CD14-positive monocyte (primary cell): ENCODE measurements around the gene MPDZ. TPM values are rescaled to one million over a fixed set of nuclear protein-coding genes. Genes with fewer than 3 reads are reported as not detected.

Experiments
- DNase-seq, 3 donors: peaks; one replicate each; pipeline ENCODE4 v3.0.0-alpha.2; 2011 to 2022
- H2AFZ ChIP-seq: 2 replicates; pipeline ENCODE4 v1.6.0; 2012; ENCODE audit warnings: mild to moderate bottlenecking, low read depth, low read length, inconsistent platforms; ENCODE audit not compliant: insufficient read depth, poor library complexity, severe bottlenecking
- H3K27ac ChIP-seq, 2 donors: 1 replicate in 1 of 2; 2 replicates in 1 of 2; pipeline ENCODE4 v1.5.1; 2012 to 2013; ENCODE audit warnings: low read length in 2 of 2, control low read depth in 1 of 2, inconsistent platforms in 1 of 2, low read depth in 1 of 2, mild to moderate bottlenecking in 1 of 2
- H3K27me3 ChIP-seq, 2 donors: one replicate each; pipeline versions ENCODE4 v1.6.0 to v1.6.1; 2011 to 2013; ENCODE audit warnings: low read length in 2 of 2; ENCODE audit not compliant: control insufficient read depth in 2 of 2, insufficient read depth in 2 of 2
- H3K36me3 ChIP-seq, 2 donors: replicated peaks in 1 of 2; 1 replicate in 1 of 2; 2 replicates in 1 of 2; pipeline versions ENCODE4 v1.5.1 to v1.6.1; 2012 to 2013; ENCODE audit warnings: low read length in 2 of 2, control low read depth in 1 of 2, inconsistent platforms in 1 of 2, mild to moderate bottlenecking in 1 of 2; ENCODE audit not compliant: insufficient read depth in 2 of 2, control insufficient read depth in 1 of 2
- H3K4me1 ChIP-seq, 2 donors: 1 replicate in 1 of 2; 2 replicates in 1 of 2; pipeline versions ENCODE4 v1.5.1 to v1.6.1; 2012 to 2013; ENCODE audit warnings: low read length in 2 of 2, control low read depth in 1 of 2, inconsistent platforms in 1 of 2, mild to moderate bottlenecking in 1 of 2, moderate library complexity in 1 of 2; ENCODE audit not compliant: insufficient read depth in 2 of 2, control insufficient read depth in 1 of 2
- H3K4me2 ChIP-seq: replicated peaks from 2 replicates; pipeline ENCODE3; 2012; ENCODE audit warnings: low read length, moderate library complexity, mild to moderate bottlenecking; ENCODE audit not compliant: poor library complexity, severe bottlenecking; ENCODE audit errors: extremely low read depth
- H3K4me3 ChIP-seq, 3 experiments: fragments of 200-600 bp in 1 of 3; sonication (generic) in 1 of 3; replicated peaks in 1 of 3; 1 replicate in 2 of 3; 2 replicates in 1 of 3; pipeline ENCODE4 v1.5.1; 2011 to 2013; ENCODE audit warnings: low read length in 3 of 3, mild to moderate bottlenecking in 3 of 3, control low read depth in 2 of 3, low read depth in 2 of 3, inconsistent platforms in 1 of 3, moderate library complexity in 1 of 3
- H3K79me2 ChIP-seq: 2 replicates; pipeline ENCODE4 v1.6.0; 2012; ENCODE audit warnings: mild to moderate bottlenecking, control low read depth, inconsistent platforms, low read length, moderate library complexity; ENCODE audit not compliant: insufficient read depth
- H3K9ac ChIP-seq: 2 replicates; pipeline ENCODE4 v1.6.0; 2017; ENCODE audit warnings: low read length, mild to moderate bottlenecking; ENCODE audit not compliant: insufficient read depth, poor library complexity, severe bottlenecking
- H3K9me3 ChIP-seq, 2 donors: replicated peaks in 1 of 2; 1 replicate in 1 of 2; 2 replicates in 1 of 2; pipeline versions ENCODE4 v1.5.1 to v1.6.1; 2012 to 2013; ENCODE audit warnings: low read length in 2 of 2, control low read depth in 1 of 2; ENCODE audit not compliant: control insufficient read depth in 1 of 2, insufficient read depth in 1 of 2
- H4K20me1 ChIP-seq: 2 replicates; pipeline ENCODE4 v1.6.0; 2012; ENCODE audit warnings: mild to moderate bottlenecking, low read length, control low read depth, moderate library complexity; ENCODE audit not compliant: insufficient read depth
- H3K27ac Mint-ChIP-seq, 7 donors: one replicate each; pipeline ENCODE4 v1.8.0; 2020; ENCODE audit warnings: mild to moderate bottlenecking in 7 of 7, mixed read lengths in 7 of 7, moderate library complexity in 6 of 7, inconsistent platforms in 2 of 7
- H3K27me3 Mint-ChIP-seq, 3 donors: one replicate each; pipeline ENCODE4 v1.8.0; 2021 to 2022; ENCODE audit warnings: low read depth in 3 of 3, mild to moderate bottlenecking in 3 of 3, mixed read lengths in 3 of 3, moderate library complexity in 3 of 3, inconsistent platforms in 1 of 3
- H3K36me3 Mint-ChIP-seq, 2 donors: one replicate each; pipeline ENCODE4 v1.8.0; 2020; ENCODE audit warnings: mixed read lengths in 2 of 2, inconsistent platforms in 1 of 2, mild to moderate bottlenecking in 1 of 2
- H3K4me1 Mint-ChIP-seq: one replicate; pipeline ENCODE4 v1.8.0; 2020; ENCODE audit warnings: mild to moderate bottlenecking, mixed read lengths
- H3K4me3 Mint-ChIP-seq, 2 donors: one replicate each; pipeline ENCODE4 v1.8.0; 2020; ENCODE audit warnings: mild to moderate bottlenecking in 2 of 2, mixed read lengths in 2 of 2, moderate library complexity in 1 of 2
- H3K9me3 Mint-ChIP-seq, 7 donors: one replicate each; pipeline ENCODE4 v1.8.0; 2020 to 2022; ENCODE audit warnings: mixed read lengths in 7 of 7, mild to moderate bottlenecking in 6 of 7, moderate library complexity in 6 of 7, inconsistent platforms in 2 of 7
- CTCF ChIP-seq: fragments of 200-600 bp; IDR thresholded peaks from one replicate; pipeline ENCODE4 v1.8.0; 2022; ENCODE audit warnings: antibody characterized with exemption, mild to moderate bottlenecking
- WGBS: methylation state at CpG from one replicate; pipeline ENCODE4 v1.1.5; 2013; ENCODE audit warnings: missing lambda C conversion rate; ENCODE audit not compliant: insufficient coverage; 5-methylcytosine and 5-hydroxymethylcytosine counted together
- intact Hi-C, 2 donors: fragments of 100-400 bp; cut with micrococcal nuclease; formaldehyde crosslinking; loops; one replicate each; pipeline versions ENCODE4 v1.15.0 to v1.15.1; 2023
- polyA plus RNA-seq, 3 donors: library from polyadenylated mRNA; depleted of rRNA in 1 of 3; unstranded in 2 of 3; stranded (reverse) in 1 of 3; fragments of 300-500 nt in 2 of 3; fragments of >200 nt in 1 of 3; fragmentation: Illumina TruSeq in 2 of 3; gene quantifications; 1 replicate in 2 of 3; 2 replicates in 1 of 3; pipeline ENCODE4 v1.2.3, GENCODE V29; 2012 to 2021

Gene MPDZ
- polyA plus RNA-seq, 3 donors, result not detected

DNA sequence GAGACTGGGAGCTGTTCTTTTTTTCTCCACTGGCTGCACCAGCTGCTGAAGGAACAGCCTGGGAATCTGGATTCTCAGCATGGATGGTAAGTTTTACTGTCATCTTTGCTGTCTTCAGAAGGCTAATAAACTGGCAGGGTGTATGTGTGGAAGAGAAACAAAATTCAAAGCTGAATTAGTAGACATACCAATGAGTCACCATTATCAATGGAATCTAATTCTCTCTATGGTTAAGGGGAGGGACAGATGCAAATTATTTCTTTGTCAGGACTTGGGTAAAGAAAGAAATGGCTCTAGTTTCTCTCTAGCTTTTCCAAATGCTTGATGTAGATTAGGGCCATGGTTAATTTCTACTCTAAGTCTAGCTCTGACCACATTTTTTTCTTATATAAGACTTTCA is 154.2 kb downstream of the MPDZ start:
- Mint-ChIP-seq H3K27me3 (peaks cover 0 to 2% (median 0%) of the 10 kb centered on the region in 3 donors), H3K4me3 (no peak overlapping the region), H3K36me3 (no peaks in the 10 kb centered on the region), H3K9me3 (peaks cover 0 to 9% (median 2%) of the 10 kb centered on the region in 7 donors), H3K27ac (no peak overlapping the region), H3K4me1 (no peaks in the 10 kb centered on the region)
- H2AFZ ChIP-seq, result no peak overlapping the region
- H3K36me3 ChIP-seq, result no peaks in the 10 kb centered on the region
- intact Hi-C loops, result no loop called here
- H3K4me3 ChIP-seq, result no peak overlapping the region
- H3K4me1 ChIP-seq, result no peaks in the 10 kb centered on the region
- DNase-seq, result no peak
- H3K27ac ChIP-seq, result no peak overlapping the region
- no peaks in the 10 kb centered on the region for H3K9me3 ChIP-seq
- H4K20me1 ChIP-seq, result no peaks in the 10 kb centered on the region
- no peaks in the 10 kb centered on the region for H3K27me3 ChIP-seq
- no peak for TF ChIP-seq CTCF
- no peaks in the 10 kb centered on the region for H3K79me2 ChIP-seq
- H3K9ac ChIP-seq, result no peak overlapping the region
- no peak overlapping the region for H3K4me2 ChIP-seq

GRCh38 chr9:13122756-13123369 is 156.6 kb downstream of the MPDZ start:
- H3K4me1 Mint-ChIP-seq, result no peaks in the 10 kb centered on the region

More at GRCh38 chr9:13122756-13123369, 156.6 kb downstream of the MPDZ start:
- Histone ChIP-seq H3K4me2 (no peak overlapping the region), H3K27ac (no peak overlapping the region), H4K20me1 (no peaks in the 10 kb centered on the region), H3K4me1 (no peaks in the 10 kb centered on the region), H2AFZ (no peak overlapping the region), H3K9me3 (no peaks in the 10 kb centered on the region), H3K4me3 (no peak overlapping the region), H3K79me2 (no peaks in the 10 kb centered on the region), H3K36me3 (no peaks in the 10 kb centered on the region), H3K9ac (no peak overlapping the region), H3K27me3 (no peaks in the 10 kb centered on the region)
- Mint-ChIP-seq H3K27ac (no peak overlapping the region), H3K27me3 (peaks cover 0 to 2% (median 0%) of the 10 kb centered on the region in 3 donors), H3K36me3 (no peaks in the 10 kb centered on the region), H3K9me3 (peaks cover 0 to 6% (median 3%) of the 10 kb centered on the region in 7 donors), H3K4me3 (no peak overlapping the region)
- DNase-seq, result no peak
- no peak for TF ChIP-seq CTCF
- intact Hi-C loops, result no loop called here
- WGBS, result 85% methylated on average over 5 of the region's 9 CpGs
